Lung (tissue), 12 donors: ENCODE data around the gene FAM120B. TPM values are rescaled to one million over a fixed set of nuclear protein-coding genes. Genes with fewer than 3 reads are reported as not detected.

Experiments
- ATAC-seq: fragments of 200-7000 bp; cut with Tn5 transposase; one replicate; pipeline ENCODE4 v1.9.1; 2020; ENCODE audit warnings: moderate number of reproducible peaks; ENCODE audit not compliant: insufficient read depth, low FRiP score
- DNase-seq, 3 donors: peaks; one replicate each; pipeline ENCODE4 v3.0.0-alpha.2; 2013 to 2017
- H3K27ac ChIP-seq, 2 donors: one replicate each; pipeline ENCODE4 v1.5.1; 2013; ENCODE audit warnings: mild to moderate bottlenecking in 2 of 2, moderate library complexity in 2 of 2, control low read depth in 1 of 2, inconsistent platforms in 1 of 2, low read depth in 1 of 2, low read length in 1 of 2
- H3K27me3 ChIP-seq, 3 donors: one replicate each; pipeline ENCODE4 v1.5.1; 2013; ENCODE audit warnings: low read length in 2 of 3; ENCODE audit not compliant: control insufficient read depth in 3 of 3, insufficient read depth in 3 of 3
- H3K36me3 ChIP-seq, 4 donors: one replicate each; pipeline ENCODE4 v1.5.1; 2013; ENCODE audit warnings: low read length in 4 of 4, mild to moderate bottlenecking in 1 of 4, moderate library complexity in 1 of 4; ENCODE audit not compliant: control insufficient read depth in 4 of 4, insufficient read depth in 4 of 4
- H3K4me1 ChIP-seq, 5 donors: one replicate each; pipeline ENCODE4 v1.5.1; 2013; ENCODE audit warnings: low read length in 5 of 5, mild to moderate bottlenecking in 2 of 5, moderate library complexity in 1 of 5; ENCODE audit not compliant: control insufficient read depth in 5 of 5, insufficient read depth in 5 of 5
- H3K4me3 ChIP-seq: one replicate; pipeline ENCODE4 v1.5.1; 2013; ENCODE audit warnings: mild to moderate bottlenecking, control low read depth, moderate library complexity
- H3K9ac ChIP-seq, 2 donors: one replicate each; pipeline ENCODE4 v1.5.1; 2013; ENCODE audit warnings: low read length in 2 of 2, control low read depth in 1 of 2; ENCODE audit not compliant: insufficient read depth in 1 of 2
- H3K9me3 ChIP-seq, 4 donors: one replicate each; pipeline ENCODE4 v1.5.1; 2013; ENCODE audit warnings: low read length in 3 of 4, mild to moderate bottlenecking in 1 of 4, moderate library complexity in 1 of 4; ENCODE audit not compliant: control insufficient read depth in 4 of 4, insufficient read depth in 3 of 4
- CTCF ChIP-seq: IDR thresholded peaks from 2 replicates; pipeline ENCODE4 v1.5.1; 2012; ENCODE audit warnings: mild to moderate bottlenecking; ENCODE audit errors: control extremely low read depth, extremely low read depth
- WGBS, 2 donors: extraction: QIAGEN DNeasy Blood & Tissue Kit; methylation state at CpG; one replicate each; pipeline ENCODE4 v1.1.7; 2013; 5-methylcytosine and 5-hydroxymethylcytosine counted together
- polyA plus RNA-seq, 2 donors: library from polyadenylated mRNA; stranded (reverse); fragments of 200-250 nt; gene quantifications; one replicate each; pipeline ENCODE4 v1.2.1, GENCODE V29; 2013
- total RNA-seq, 2 donors: library from RNA; depleted of rRNA in 1 of 2; stranded (reverse); fragments of >200 nt in 1 of 2; gene quantifications; one replicate each; pipeline ENCODE4 v1.2.1, GENCODE V29; 2014 to 2021
- donor health status: control.
- donor health status: control.
- donor health status: Bipolar disorder and iron deficiency.
- donor health status: healthy.
- donor health status: DM: yes; HTN: yes; CAD: no.

FAM120B gene
- total and polyA plus RNA-seq, 4 donors, result 8.5 to 35.6 (median 20.7) TPM

- no peak overlapping the region for H3K27ac ChIP-seq
- 92 to 93% methylated on average over 15 of the region's 15 CpGs for WGBS, 2 donors
These were observed 140.4 kb downstream of the FAM120B start for GRCh38 chr6:170446841-170447560.

GRCh38 chr6:170447561-170447930 is 141.0 kb downstream of the FAM120B start:
- no peaks in the 10 kb centered on the region for H3K9me3 ChIP-seq
- ATAC-seq (no peak), DNase-seq (no peak)
- H3K27ac ChIP-seq, result no peak overlapping the region
- H3K4me1 ChIP-seq, result peaks cover 0 to 18% (median 11%) of the 10 kb centered on the region in 5 donors
- 89 to 90% methylated on average over 14 of the region's 14 CpGs for WGBS, 2 donors
- H3K4me3 ChIP-seq, result no peak overlapping the region
- no peaks in the 10 kb centered on the region for H3K36me3 ChIP-seq
- no peak overlapping the region for H3K9ac ChIP-seq
- no peak for TF ChIP-seq CTCF
- H3K27me3 ChIP-seq, result peaks cover 0 to 2% (median 0%) of the 10 kb centered on the region in 3 donors

More at GRCh38 chr6:170446841-170447560, 140.4 kb downstream of the FAM120B start:
- no peak overlapping the region for H3K9ac ChIP-seq
- no peaks in the 10 kb centered on the region for H3K36me3 ChIP-seq
- H3K9me3 ChIP-seq, result no peaks in the 10 kb centered on the region
- peaks cover 0 to 18% (median 11%) of the 10 kb centered on the region in 5 donors for H3K4me1 ChIP-seq
- H3K4me3 ChIP-seq, result no peak overlapping the region
- ATAC-seq (no peak), DNase-seq (no peak)
- H3K27me3 ChIP-seq, result peaks cover 0 to 2% (median 0%) of the 10 kb centered on the region in 3 donors
- TF ChIP-seq CTCF, result no peak

- Histone ChIP-seq H3K27ac (no peak overlapping the region), H3K9ac (no peak overlapping the region), H3K36me3 (no peaks in the 10 kb centered on the region), H3K4me3 (no peak overlapping the region), H3K27me3 (peaks cover 0 to 2% (median 0%) of the 10 kb centered on the region in 3 donors), H3K4me1 (peaks cover 0 to 18% (median 11%) of the 10 kb centered on the region in 5 donors), H3K9me3 (peaks cover 0 to 3% (median 0%) of the 10 kb centered on the region in 4 donors)
- TF ChIP-seq CTCF, result no peak
- 94 to 96% methylated on average over 12 of the region's 12 CpGs for WGBS, 2 donors
- no peak for DNase-seq
- no peak for ATAC-seq
These were observed 141.8 kb downstream of the FAM120B start for GRCh38 chr6:170448317-170448716.
